Muscle of leg (tissue), 11 donors: ENCODE results near the gene GSX1. TPM values are rescaled to one million over a fixed set of nuclear protein-coding genes. Genes with fewer than 3 reads are reported as not detected.
"Not testable (repeated sequence)": the region's sequence is repeated elsewhere in the genome, so short reads cannot be mapped to it uniquely, and the experiment has no call there.

Experiments used
- DNase-seq: peaks from one replicate; pipeline ENCODE4 v3.0.0; 2013
- H3K27ac ChIP-seq: one replicate; pipeline ENCODE4 v1.5.1; 2013; ENCODE audit warnings: mild to moderate bottlenecking, low read length, control low read depth
- H3K27me3 ChIP-seq: one replicate; pipeline ENCODE4 v1.6.1; 2013; ENCODE audit warnings: low read length; ENCODE audit not compliant: control insufficient read depth, insufficient read depth
- H3K36me3 ChIP-seq: one replicate; pipeline ENCODE4 v1.6.1; 2013; ENCODE audit warnings: low read length; ENCODE audit not compliant: control insufficient read depth, insufficient read depth
- H3K4me1 ChIP-seq: one replicate; pipeline ENCODE4 v1.6.1; 2013; ENCODE audit warnings: low read length; ENCODE audit not compliant: control insufficient read depth, insufficient read depth
- H3K4me3 ChIP-seq: one replicate; pipeline ENCODE4 v1.5.1; 2013; ENCODE audit warnings: low read length, control low read depth
- H3K9me3 ChIP-seq: replicated peaks from 2 replicates; pipeline ENCODE4 v1.6.1; 2013; ENCODE audit warnings: low read depth, low read length; ENCODE audit not compliant: control insufficient read depth
- WGBS: methylation state at CpG from one replicate; pipeline ENCODE4 v1.1.5; 2013; ENCODE audit warnings: missing lambda C conversion rate; ENCODE audit not compliant: insufficient coverage; 5-methylcytosine and 5-hydroxymethylcytosine counted together
- polyA plus RNA-seq, 8 donors: library from polyadenylated mRNA; unstranded; fragments of 120-200 nt; gene quantifications; one replicate each; pipeline versions ENCODE4 v1.2.1 to v1.2.3, GENCODE V29; 2013; ENCODE audit warnings: inconsistent platforms in 1 of 8, low replicate concordance in 1 of 8; ENCODE audit not compliant: insufficient read length in 8 of 8, insufficient read depth in 1 of 8
- total RNA-seq: library from RNA; stranded (reverse); fragments of 120-200 nt; gene quantifications from one replicate; pipeline ENCODE4 v1.2.4, GENCODE V29; 2013

The GSX1 gene
- total and polyA plus RNA-seq, 9 donors = not detected

- peaks cover 40% of the 10 kb centered on the region for H3K27me3 ChIP-seq
- not testable (repeated sequence) for H3K27ac ChIP-seq, H3K4me1 ChIP-seq, H3K9me3 ChIP-seq, H3K4me3 ChIP-seq, DNase-seq, H3K36me3 ChIP-seq
- WGBS = no CpG with 5 or more reads among the region's 2 CpGs
Observed at GRCh38 chr13:27817832-27818231, 25.5 kb downstream of the GSX1 start.

- H3K4me3 ChIP-seq = no peak overlapping the region
- WGBS = under 1% methylated on average over 32 of the region's 46 CpGs
- DNase-seq = no peak
- no peak overlapping the region for H3K27ac ChIP-seq
- no peaks in the 10 kb centered on the region for H3K36me3 ChIP-seq
- H3K4me1 ChIP-seq = no peaks in the 10 kb centered on the region
- peaks cover 67% of the 10 kb centered on the region for H3K27me3 ChIP-seq
- no peaks in the 10 kb centered on the region for H3K9me3 ChIP-seq
Observed at GRCh38 chr13:27820524-27821482, 28.5 kb downstream of the GSX1 start.

DNA sequence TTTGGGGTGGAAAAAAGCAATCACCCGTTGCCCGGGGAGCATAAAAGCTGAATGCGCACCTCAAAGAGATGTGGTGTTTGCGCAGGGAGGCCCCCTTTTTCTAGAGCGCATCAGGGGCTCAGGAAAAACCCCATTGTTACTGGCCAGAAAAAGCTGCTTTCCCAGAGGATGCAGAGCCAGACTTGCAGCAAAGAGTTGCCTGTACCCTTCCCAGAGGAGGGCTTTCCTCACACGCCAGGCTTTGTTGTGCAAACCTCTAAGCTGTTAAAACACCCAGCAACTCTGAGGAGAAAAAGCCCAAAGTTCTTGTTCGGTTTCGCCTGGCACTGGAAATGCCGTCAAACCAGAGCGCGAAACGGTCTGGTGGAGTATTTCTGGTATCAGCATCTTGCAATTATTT is 29.3 kb downstream of the GSX1 start:
- Histone ChIP-seq H3K9me3 (no peaks in the 10 kb centered on the region), H3K4me3 (no peak overlapping the region), H3K27ac (no peak overlapping the region), H3K4me1 (peaks cover 2% of the 10 kb centered on the region), H3K36me3 (no peaks in the 10 kb centered on the region), H3K27me3 (peaks cover 75% of the 10 kb centered on the region)
- no peak for DNase-seq
- WGBS = 0% methylated on average over 5 of the region's 12 CpGs

- Histone ChIP-seq H3K36me3 (no peaks in the 10 kb centered on the region), H3K9me3 (no peaks in the 10 kb centered on the region), H3K27ac (no peak overlapping the region), H3K27me3 (peaks cover 79% of the 10 kb centered on the region), H3K4me1 (peaks cover 2% of the 10 kb centered on the region), H3K4me3 (no peak overlapping the region)
- no peak for DNase-seq
- WGBS = 1% methylated on average over 8 of the region's 17 CpGs
Observed at GRCh38 chr13:27822258-27822872, 30.1 kb downstream of the GSX1 start.

DNA sequence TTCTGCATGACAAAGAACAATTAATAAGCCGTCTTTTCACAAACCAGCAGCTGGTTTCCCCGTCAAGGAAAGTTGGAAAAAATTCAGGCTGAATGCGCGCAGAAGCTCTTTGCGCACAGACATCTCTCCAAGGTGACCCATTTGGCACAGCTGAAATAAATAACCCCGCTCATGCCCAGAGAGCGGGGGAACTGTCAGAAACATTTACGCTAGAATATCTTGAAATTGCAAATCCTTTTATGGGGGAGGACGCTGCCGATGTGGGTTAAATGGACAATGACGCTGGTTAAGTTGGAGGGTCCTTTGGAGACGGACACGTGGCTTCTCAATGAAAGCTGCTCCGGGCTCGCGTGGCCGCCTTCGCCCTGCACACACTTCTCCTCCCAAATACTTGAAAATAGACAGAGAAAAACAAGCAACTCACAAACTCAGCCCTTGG is 30.6 kb downstream of the GSX1 start:
- H3K27ac ChIP-seq = no peak overlapping the region
- no peaks in the 10 kb centered on the region for H3K36me3 ChIP-seq
- DNase-seq = no peak
- H3K4me1 ChIP-seq = peaks cover 2% of the 10 kb centered on the region
- WGBS = 0% methylated on average over 3 of the region's 18 CpGs
- H3K27me3 ChIP-seq = peaks cover 83% of the 10 kb centered on the region
- H3K9me3 ChIP-seq = no peaks in the 10 kb centered on the region
- no peak overlapping the region for H3K4me3 ChIP-seq

GRCh38 chr13:27824121-27824520 is 31.8 kb downstream of the GSX1 start:
- 0% methylated on average over 1 of the region's 3 CpGs for WGBS

DNA sequence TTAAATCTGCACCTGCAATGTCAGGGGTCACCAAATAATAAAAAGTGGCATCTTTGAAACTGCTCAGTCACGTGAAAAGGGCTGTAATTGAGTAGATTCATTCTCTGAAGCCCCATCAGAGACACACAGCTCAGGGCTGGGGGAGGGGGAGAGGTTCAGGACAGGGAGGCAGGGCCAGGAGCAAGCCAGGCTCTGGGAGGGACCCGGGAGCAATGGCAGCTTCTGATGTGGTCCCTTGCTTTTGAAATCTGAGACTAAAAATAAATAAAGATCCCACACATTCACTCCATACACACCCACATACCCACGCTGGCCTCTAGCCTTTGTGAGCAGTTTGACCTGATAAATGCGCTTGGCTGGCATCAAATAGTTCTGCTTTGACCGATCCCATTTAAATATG is 32.8 kb downstream of the GSX1 start:
- Histone ChIP-seq H3K4me3 (no peak overlapping the region), H3K27me3 (peaks cover 84% of the 10 kb centered on the region), H3K4me1 (peaks cover 6% of the 10 kb centered on the region), H3K27ac (no peak overlapping the region), H3K36me3 (no peaks in the 10 kb centered on the region), H3K9me3 (no peaks in the 10 kb centered on the region)
- WGBS = 31% methylated on average over 2 of the region's 5 CpGs
- DNase-seq = no peak

More at GRCh38 chr13:27824121-27824520, 31.8 kb downstream of the GSX1 start:
- no peaks in the 10 kb centered on the region for H3K36me3 ChIP-seq
- H3K4me3 ChIP-seq = no peak overlapping the region
- no peak for DNase-seq
- H3K27me3 ChIP-seq = peaks cover 89% of the 10 kb centered on the region
- peaks cover 2% of the 10 kb centered on the region for H3K4me1 ChIP-seq
- no peak overlapping the region for H3K27ac ChIP-seq
- H3K9me3 ChIP-seq = no peaks in the 10 kb centered on the region

DNA sequence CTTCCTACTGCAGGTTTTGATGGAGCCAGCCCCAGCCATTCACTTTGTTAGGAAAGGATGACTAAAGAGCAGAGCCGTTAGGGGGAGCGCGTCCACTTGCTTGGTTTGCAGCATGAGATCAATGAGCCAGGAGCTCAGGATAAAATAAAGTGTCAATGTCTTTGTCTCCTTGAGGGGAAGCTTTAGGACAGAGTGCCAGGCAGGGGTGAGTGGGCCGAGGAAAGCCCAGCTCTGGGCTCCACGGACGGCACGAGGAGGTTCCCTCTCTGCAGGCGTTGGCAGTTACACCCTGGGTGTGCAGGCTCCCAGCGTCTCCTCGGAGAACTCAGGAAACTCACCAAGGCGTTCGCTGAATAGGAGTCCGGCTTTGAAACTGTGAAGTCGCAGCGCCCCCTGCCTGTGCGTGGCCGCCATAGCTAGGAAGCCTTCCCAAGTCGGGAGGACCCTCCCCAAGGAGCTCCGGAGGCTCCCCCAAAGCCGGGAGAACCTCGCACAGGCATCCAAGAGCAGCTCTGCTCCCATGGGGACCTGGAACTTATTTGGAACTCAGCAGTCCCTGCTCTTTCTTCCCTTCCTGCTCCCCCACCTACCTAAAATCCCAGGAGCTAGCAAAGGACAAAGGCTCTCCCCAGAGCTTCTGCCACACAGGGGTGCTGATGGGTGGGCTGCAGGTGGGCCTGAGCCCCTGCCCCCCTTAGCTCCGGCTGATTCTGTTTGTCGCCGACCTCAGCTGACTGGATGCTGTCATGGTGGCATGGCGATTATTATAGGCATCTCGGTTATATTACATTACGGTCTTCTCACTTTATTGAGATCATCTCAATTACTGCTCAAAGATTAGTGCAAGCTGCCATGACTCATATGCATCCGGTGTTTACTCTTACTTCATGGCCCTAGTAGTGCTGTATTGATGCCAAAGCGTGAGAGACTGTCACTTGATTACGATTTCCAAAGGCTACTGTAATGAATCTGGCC is 34.4 kb downstream of the GSX1 start:
- peak overlapping the region; percentile 9 for H3K4me3 ChIP-seq
- 11% methylated on average over 25 of the region's 30 CpGs for WGBS
- peaks cover 7% of the 10 kb centered on the region for H3K4me1 ChIP-seq
- no peak overlapping the region for H3K27ac ChIP-seq
- no peaks in the 10 kb centered on the region for H3K9me3 ChIP-seq
- H3K36me3 ChIP-seq = no peaks in the 10 kb centered on the region
- H3K27me3 ChIP-seq = peaks cover 77% of the 10 kb centered on the region
- DNase-seq = peak; percentile 87

DNA sequence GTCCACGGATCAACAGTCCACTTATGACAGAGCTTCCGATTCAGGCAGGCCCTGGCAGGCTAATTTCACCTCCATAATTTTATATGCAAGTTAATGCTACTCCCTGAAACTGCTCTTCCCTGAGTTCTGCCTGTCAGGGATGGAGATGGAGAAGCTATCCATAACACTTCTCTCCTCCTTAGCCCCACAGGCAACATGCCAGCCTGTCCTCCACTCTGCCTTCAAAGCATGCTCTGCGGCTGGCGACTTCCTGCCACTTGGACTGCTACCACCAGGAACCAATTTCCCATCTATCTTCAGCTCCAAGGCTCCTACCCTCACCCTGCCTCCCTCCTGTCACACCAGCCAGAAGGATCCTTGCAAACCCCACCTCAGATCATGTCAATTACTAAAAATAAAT is 35.4 kb downstream of the GSX1 start:
- H3K4me3 ChIP-seq = no peak overlapping the region
- H3K4me1 ChIP-seq = peaks cover 7% of the 10 kb centered on the region
- H3K27ac ChIP-seq = no peak overlapping the region
- WGBS = 41% methylated on average over 3 of the region's 4 CpGs
- no peaks in the 10 kb centered on the region for H3K36me3 ChIP-seq
- no peaks in the 10 kb centered on the region for H3K9me3 ChIP-seq
- H3K27me3 ChIP-seq = peaks cover 69% of the 10 kb centered on the region
- DNase-seq = no peak
